ENCODE results near the gene SRSF6. TPM values are rescaled to one million over a fixed set of nuclear protein-coding genes. Genes with fewer than 3 reads are reported as not detected.

Gene SRSF6
- total RNA-seq, 2 experiments from 2014 or later, result 66.9 to 176 TPM

DNA sequence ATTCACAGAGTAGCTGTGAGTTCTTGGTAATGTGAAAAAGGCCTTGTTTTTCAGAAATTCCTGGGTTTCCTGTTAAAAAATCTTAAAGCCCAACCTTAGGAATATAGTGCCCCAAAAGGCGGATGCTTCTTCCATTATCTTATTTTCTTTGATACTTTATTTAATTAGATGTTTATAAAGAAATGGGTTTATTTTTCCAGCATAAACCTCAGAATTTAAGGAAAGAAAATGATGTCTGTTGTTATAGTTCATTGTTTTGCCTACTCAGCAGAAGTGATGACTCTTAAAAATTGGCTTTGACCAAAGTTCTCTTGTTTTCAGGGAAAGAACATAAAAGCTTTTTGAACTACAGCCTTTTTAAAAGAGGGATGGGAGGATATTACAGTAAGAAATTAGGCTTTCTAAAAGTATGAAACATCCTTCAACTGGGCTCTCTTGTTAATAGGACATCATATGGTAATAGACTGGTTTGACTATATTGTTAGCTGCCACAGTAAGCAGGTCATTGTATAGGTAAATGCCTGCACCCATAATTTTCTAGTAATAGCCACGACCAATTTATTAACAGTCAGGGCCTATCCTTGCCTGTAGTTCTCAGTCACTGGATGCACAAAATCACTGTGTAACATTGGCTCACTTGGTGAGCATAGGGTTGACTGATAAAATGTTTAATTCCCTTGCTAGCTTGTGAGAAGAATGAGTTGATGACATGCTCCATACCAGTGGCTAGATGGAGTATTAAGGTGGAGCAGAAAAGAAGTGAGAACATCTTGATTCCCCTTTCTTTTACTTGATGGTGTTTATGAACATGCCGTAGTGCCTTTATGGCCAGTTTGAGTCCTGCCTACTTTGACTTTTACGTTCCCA, 5.2 kb downstream of the SRSF6 start:
- ChIA-PET CTCF (ENCODE audit: unreplicated experiment) (no interaction called here), POLR2A (no interaction called here)
- peaks cover 94% of the 10 kb centered on the region for H3K36me3 ChIP-seq (ENCODE audit: insufficient read depth, low read length)
- peaks cover 39% of the 10 kb centered on the region for H4K20me1 ChIP-seq (ENCODE audit: insufficient read depth, low read length)
- no peak for TF ChIP-seq EZH2phosphoT487 (IDR thresholded peaks at IDR 0.05; ENCODE audit: borderline replicate concordance, low read depth, low read length)
- TF ChIP-seq, protein P1, sequence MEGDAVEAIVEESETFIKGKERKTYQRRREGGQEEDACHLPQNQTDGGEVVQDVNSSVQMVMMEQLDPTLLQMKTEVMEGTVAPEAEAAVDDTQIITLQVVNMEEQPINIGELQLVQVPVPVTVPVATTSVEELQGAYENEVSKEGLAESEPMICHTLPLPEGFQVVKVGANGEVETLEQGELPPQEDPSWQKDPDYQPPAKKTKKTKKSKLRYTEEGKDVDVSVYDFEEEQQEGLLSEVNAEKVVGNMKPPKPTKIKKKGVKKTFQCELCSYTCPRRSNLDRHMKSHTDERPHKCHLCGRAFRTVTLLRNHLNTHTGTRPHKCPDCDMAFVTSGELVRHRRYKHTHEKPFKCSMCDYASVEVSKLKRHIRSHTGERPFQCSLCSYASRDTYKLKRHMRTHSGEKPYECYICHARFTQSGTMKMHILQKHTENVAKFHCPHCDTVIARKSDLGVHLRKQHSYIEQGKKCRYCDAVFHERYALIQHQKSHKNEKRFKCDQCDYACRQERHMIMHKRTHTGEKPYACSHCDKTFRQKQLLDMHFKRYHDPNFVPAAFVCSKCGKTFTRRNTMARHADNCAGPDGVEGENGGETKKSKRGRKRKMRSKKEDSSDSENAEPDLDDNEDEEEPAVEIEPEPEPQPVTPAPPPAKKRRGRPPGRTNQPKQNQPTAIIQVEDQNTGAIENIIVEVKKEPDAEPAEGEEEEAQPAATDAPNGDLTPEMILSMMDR (conservative IDR thresholded peaks at IDR 0.05; ENCODE audit: low read length), result no peak
- H3K9me3 ChIP-seq (ENCODE audit: low read length), result no peaks in the 10 kb centered on the region
- peaks cover 62% of the 10 kb centered on the region for H3K79me2 ChIP-seq (ENCODE audit: insufficient read depth, low read depth, low read length)
- H2AFZ ChIP-seq (ENCODE audit: low read length), result no peak overlapping the region
- H3K9me2 ChIP-seq (ENCODE audit: insufficient read depth, low read length), result no peaks in the 10 kb centered on the region
- H3K4me2 ChIP-seq (ENCODE audit: low read length), result no peak overlapping the region
- intact Hi-C loops (cut with micrococcal nuclease; ENCODE audit: unreplicated experiment), result no loop called here
- DNase-seq (ENCODE audit: low spot score), result no peak
- H3K4me3 ChIP-seq (ENCODE audit: low read depth, low read length, poor library complexity, severe bottlenecking), result no peak overlapping the region
- no peak overlapping the region for H3K27ac ChIP-seq (ENCODE audit: low read depth, low read length, poor library complexity, severe bottlenecking)
- peaks cover 13% of the 10 kb centered on the region for H3K4me1 ChIP-seq (ENCODE audit: insufficient read depth, low read length, poor library complexity, severe bottlenecking)
- no TSS peak for BruUV-seq (replicated peaks)

DNA sequence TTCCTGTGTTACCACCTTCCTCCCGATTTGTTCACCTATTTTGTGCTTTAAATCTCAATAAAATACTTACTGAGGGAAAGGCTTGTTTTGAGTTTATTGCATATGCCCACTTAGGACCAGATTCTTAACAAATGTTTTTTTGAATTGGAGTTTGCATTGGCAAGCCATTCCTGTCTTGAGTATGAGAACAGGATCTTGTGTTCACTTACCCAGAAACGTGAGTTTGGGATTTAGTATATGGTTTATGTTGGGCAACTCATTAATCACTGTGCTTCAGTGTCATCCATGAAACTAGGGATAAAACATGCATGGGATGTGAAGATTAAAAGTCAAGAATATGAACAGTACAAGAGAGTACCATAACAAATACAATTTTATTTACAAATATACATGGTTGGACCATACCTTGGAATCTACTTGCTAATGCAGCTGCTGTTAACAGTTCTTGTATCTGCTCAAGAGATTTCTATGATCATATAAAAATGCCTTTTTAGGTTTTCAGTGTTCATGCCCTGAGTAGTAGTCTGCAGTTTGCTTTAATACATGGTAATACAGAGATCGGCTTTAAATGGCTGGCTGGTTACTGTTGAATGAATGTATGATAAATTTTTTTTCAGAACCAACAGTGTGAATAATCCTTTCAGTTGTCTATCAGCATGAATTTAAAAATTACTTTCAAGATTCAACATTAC, 6.0 kb downstream of the SRSF6 start:
- TF ChIP-seq, protein P1 (conservative IDR thresholded peaks at IDR 0.05; ENCODE audit: low read length), result no peak
- no peak for TF ChIP-seq EZH2phosphoT487 (IDR thresholded peaks at IDR 0.05; ENCODE audit: borderline replicate concordance, low read depth, low read length)
- POLR2A ChIA-PET, result no interaction called here
- no peaks in the 10 kb centered on the region for H3K9me2 ChIP-seq (ENCODE audit: insufficient read depth, low read length)
- H3K4me3 ChIP-seq (ENCODE audit: low read depth, low read length, poor library complexity, severe bottlenecking), result no peak overlapping the region
- intact Hi-C loops (cut with micrococcal nuclease; ENCODE audit: unreplicated experiment), result no loop called here
- CTCF ChIA-PET (ENCODE audit: unreplicated experiment), result no interaction called here
- no peak for DNase-seq (ENCODE audit: low spot score)
- H4K20me1 ChIP-seq (ENCODE audit: insufficient read depth, low read length), result peaks cover 39% of the 10 kb centered on the region
- BruUV-seq (replicated peaks), result no TSS peak
- peaks cover 99% of the 10 kb centered on the region for H3K36me3 ChIP-seq (ENCODE audit: insufficient read depth, low read length)
- H3K4me2 ChIP-seq (ENCODE audit: low read length), result no peak overlapping the region
- no peak overlapping the region for H3K27ac ChIP-seq (ENCODE audit: low read depth, low read length, poor library complexity, severe bottlenecking)
- no peaks in the 10 kb centered on the region for H3K9me3 ChIP-seq (ENCODE audit: low read length)
- peaks cover 13% of the 10 kb centered on the region for H3K4me1 ChIP-seq (ENCODE audit: insufficient read depth, low read length, poor library complexity, severe bottlenecking)
- peaks cover 56% of the 10 kb centered on the region for H3K79me2 ChIP-seq (ENCODE audit: insufficient read depth, low read depth, low read length)
- H2AFZ ChIP-seq (ENCODE audit: low read length), result no peak overlapping the region

Measured in OCI-LY7 (cell line).